Measurements from ENCODE around the gene COL6A3.
"Not testable (repeated sequence)": the region's sequence is repeated elsewhere in the genome, so short reads cannot be mapped to it uniquely, and the experiment has no call there.

COL6A3 gene

GRCh38 chr2:237315170-237315828, 98.7 kb downstream of the COL6A3 start:
- DNase-seq = no peak

- DNase-seq = no peak
These were observed 99.3 kb downstream of the COL6A3 start for GRCh38 chr2:237314681-237315080.

GRCh38 chr2:237314198-237314597, 99.8 kb downstream of the COL6A3 start:
- no peak for DNase-seq

- DNase-seq = no peak
These were observed 101.8 kb downstream of the COL6A3 start for GRCh38 chr2:237312021-237312755.

GRCh38 chr2:237310515-237311114, 103.3 kb downstream of the COL6A3 start:
- no peak for DNase-seq

- no peak for DNase-seq
These were observed 104.5 kb downstream of the COL6A3 start for GRCh38 chr2:237309416-237309815.

GRCh38 chr2:237309011-237309410, 105.0 kb downstream of the COL6A3 start:
- no peak for DNase-seq

GRCh38 chr2:237307474-237307873, 106.5 kb downstream of the COL6A3 start:
- DNase-seq = no peak

- DNase-seq = no peak
These were observed 107.2 kb downstream of the COL6A3 start for GRCh38 chr2:237306787-237307170.

GRCh38 chr2:237306083-237306786, 107.7 kb downstream of the COL6A3 start:
- no peak for DNase-seq

- no peak for DNase-seq
These were observed 108.4 kb downstream of the COL6A3 start for GRCh38 chr2:237305579-237305978.

- DNase-seq = no peak
These were observed 109.0 kb downstream of the COL6A3 start for GRCh38 chr2:237304763-237305514.

- not testable (repeated sequence) for DNase-seq
These were observed 110.7 kb downstream of the COL6A3 start for GRCh38 chr2:237303244-237303643.

GRCh38 chr2:237301595-237301994, 112.4 kb downstream of the COL6A3 start:
- DNase-seq = no peak

- DNase-seq = no peak
These were observed 113.2 kb downstream of the COL6A3 start for GRCh38 chr2:237300739-237301138.

- no peak for DNase-seq
These were observed 114.1 kb downstream of the COL6A3 start for GRCh38 chr2:237299906-237300305.

- DNase-seq = no peak
These were observed 115.5 kb downstream of the COL6A3 start for GRCh38 chr2:237298151-237299118.

GRCh38 chr2:237297421-237298150, 116.4 kb downstream of the COL6A3 start:
- no peak for DNase-seq

GRCh38 chr2:237296756-237297155, 117.2 kb downstream of the COL6A3 start:
- no peak for DNase-seq

GRCh38 chr2:237295889-237296480, 118.0 kb downstream of the COL6A3 start:
- DNase-seq = no peak
